OCI-LY7 (cell line): Measurements from ENCODE around the gene BACH2. TPM values are rescaled to one million over a fixed set of nuclear protein-coding genes. Genes with fewer than 3 reads are reported as not detected.
A peak's percentile ranks its signal among the peaks of the same experiment; 100 is the strongest.

ENCODE experiments used
- BruUV-seq: library from RNA; stranded (reverse); fragments of 400-500 nt; replicated peaks from 2 replicates; lab custom pipeline; 2021; lab: Mats Ljungman, UMichigan
- CTCF ChIA-PET: fragments of 300-600 bp; sonication (Branson Sonifier 250); formaldehyde crosslinking; loops from one replicate; lab custom pipeline; 2022; ENCODE audit warnings: antibody characterized with exemption; ENCODE audit not compliant: unreplicated experiment; lab: Charles Lee
- POLR2A ChIA-PET: fragments of 300-600 bp; sonication (Branson Sonifier 250); formaldehyde crosslinking; loops from one replicate; lab custom pipeline; 2022; ENCODE audit warnings: antibody characterized with exemption; lab: Charles Lee
- DNase-seq: peaks from one replicate; pipeline ENCODE4 v3.0.0-alpha.2; 2015; ENCODE audit warnings: low spot score
- H2AFZ ChIP-seq: fragments of 200-600 bp; sonication (generic), shearing (Covaris generic); 2 replicates; pipeline ENCODE4 v1.6.1; 2014; ENCODE audit warnings: mild to moderate bottlenecking, antibody characterized with exemption, low read length, moderate library complexity
- H3K27ac ChIP-seq: fragments of 200-600 bp; sonication (generic); 2 replicates; pipeline ENCODE4 v1.5.1; 2014; ENCODE audit warnings: mixed run types, low read depth, mild to moderate bottlenecking, moderate library complexity, low read length, inconsistent platforms; ENCODE audit not compliant: poor library complexity, severe bottlenecking
- H3K36me3 ChIP-seq: fragments of 200-600 bp; sonication (generic); 2 replicates; pipeline ENCODE4 v1.6.1; 2014; ENCODE audit warnings: mild to moderate bottlenecking, antibody characterized with exemption, low read length, moderate library complexity, mixed read lengths; ENCODE audit not compliant: insufficient read depth
- H3K4me1 ChIP-seq: fragments of 200-600 bp; sonication (generic); 2 replicates; pipeline ENCODE4 v1.5.1; 2014; ENCODE audit warnings: mild to moderate bottlenecking, low read length; ENCODE audit not compliant: insufficient read depth, poor library complexity, severe bottlenecking
- H3K4me2 ChIP-seq: fragments of 200-600 bp; sonication (generic); 2 replicates; pipeline ENCODE4 v1.6.1; 2014; ENCODE audit warnings: mild to moderate bottlenecking, low read length
- H3K4me3 ChIP-seq: fragments of 200-600 bp; sonication (generic); 2 replicates; pipeline ENCODE4 v1.5.1; 2014; ENCODE audit warnings: mild to moderate bottlenecking, low read depth, low read length; ENCODE audit not compliant: poor library complexity, severe bottlenecking
- H3K79me2 ChIP-seq: fragments of 200-600 bp; sonication (generic); 2 replicates; pipeline ENCODE4 v1.6.1; 2016; ENCODE audit warnings: low read depth, mild to moderate bottlenecking, low read length, moderate library complexity, mixed read lengths; ENCODE audit not compliant: insufficient read depth
- H3K9me2 ChIP-seq: fragments of 200-600 bp; sonication (generic); 2 replicates; pipeline ENCODE4 v1.6.1; 2016; ENCODE audit warnings: mild to moderate bottlenecking, low read length, mixed read lengths; ENCODE audit not compliant: insufficient read depth
- H3K9me3 ChIP-seq: fragments of 200-600 bp; sonication (generic); 2 replicates; pipeline ENCODE4 v1.6.1; 2014; ENCODE audit warnings: mild to moderate bottlenecking, mixed run types, low read length, mixed read lengths
- H4K20me1 ChIP-seq: fragments of 200-600 bp; sonication (generic); 2 replicates; pipeline ENCODE4 v1.6.1; 2014; ENCODE audit warnings: mild to moderate bottlenecking, antibody characterized with exemption, low read length, moderate library complexity, mixed read lengths; ENCODE audit not compliant: insufficient read depth
- CTCF ChIP-seq: fragments of 200-600 bp; sonication (generic); conservative IDR thresholded peaks from 2 replicates; pipeline ENCODE4 v1.5.1; 2014; ENCODE audit warnings: mild to moderate bottlenecking, antibody characterized with exemption, low read length, moderate library complexity, mixed read lengths
- EZH2phosphoT487 ChIP-seq: fragments of 200-600 bp; sonication (generic); IDR thresholded peaks from 2 replicates; pipeline ENCODE4 v1.6.1; 2018; ENCODE audit warnings: low read depth, borderline replicate concordance, mild to moderate bottlenecking, mixed run types, antibody characterized with exemption, low read length, moderate library complexity, mixed read lengths
- intact Hi-C: fragments of 100-400 bp; cut with micrococcal nuclease; formaldehyde crosslinking; loops from one replicate; pipeline ENCODE4 v1.10.0; 2022; ENCODE audit not compliant: unreplicated experiment
- total RNA-seq, 2 experiments: library from RNA; depleted of rRNA in 1 of 2; stranded (reverse); fragments of >200 nt in 1 of 2; shearing (Covaris generic) in 1 of 2; gene quantifications; 2 replicates each; pipeline ENCODE4 v1.2.3, GENCODE V29; 2014 to 2022

Gene BACH2
- total RNA-seq, 2 experiments from 2014 or later = 92.0 to 163 TPM

- Histone ChIP-seq H2AFZ (no peak overlapping the region), H3K4me2 (peak overlapping the region; percentile 34), H4K20me1 (peaks cover 18% of the 10 kb centered on the region; the same call in 1 of the 2 replicates), H3K27ac (peak overlapping the region; percentile 12), H3K36me3 (peaks cover 98% of the 10 kb centered on the region), H3K9me3 (peaks cover 17% of the 10 kb centered on the region; the same call in 1 of the 2 replicates), H3K4me3 (peak overlapping the region; percentile 1), H3K9me2 (no peaks in the 10 kb centered on the region), H3K79me2 (peaks cover 100% of the 10 kb centered on the region), H3K4me1 (peaks cover 49% of the 10 kb centered on the region)
- intact Hi-C loops = no loop called here
- no TSS peak for BruUV-seq
- no peak for DNase-seq
- CTCF ChIA-PET = interaction anchor here (0.5 kb wide), 1 partner anchor 14 kb away, joined by 3 read pairs; no protein-coding TSS in a partner anchor
- POLR2A ChIA-PET = interaction anchor here (1.0 to 1.8 kb wide), 3 partner anchors 18 to 108 kb away, joined by 3 to 6 read pairs (median 3); no protein-coding TSS in a partner anchor
- TF ChIP-seq EZH2phosphoT487 (no peak), CTCF (no peak)
These were observed 29.6 kb downstream of the BACH2 start for GRCh38 chr6:90266905-90267621.

GRCh38 chr6:90264561-90264960, 32.1 kb downstream of the BACH2 start:
- H3K9me2 ChIP-seq = no peaks in the 10 kb centered on the region
- H3K9me3 ChIP-seq = no peaks in the 10 kb centered on the region
- no TSS peak for BruUV-seq
- H3K27ac ChIP-seq = no peak overlapping the region
- peaks cover 18% of the 10 kb centered on the region; the same call in 1 of the 2 replicates for H4K20me1 ChIP-seq
- H3K4me1 ChIP-seq = peaks cover 37% of the 10 kb centered on the region
- peaks cover 100% of the 10 kb centered on the region for H3K79me2 ChIP-seq
- H3K4me3 ChIP-seq = no peak overlapping the region
- ChIA-PET CTCF (interaction anchor here (1.2 kb wide), 1 partner anchor 9 kb away, joined by 3 read pairs; no protein-coding TSS in a partner anchor), POLR2A (interaction anchor here (0.7 to 1.8 kb wide), 2 partner anchors 10 to 159 kb away, joined by 3 to 9 read pairs; no protein-coding TSS in a partner anchor)
- H3K36me3 ChIP-seq = peaks cover 98% of the 10 kb centered on the region
- TF ChIP-seq CTCF = no peak
- no peak overlapping the region for H2AFZ ChIP-seq
- intact Hi-C loops = no loop called here
- no peak for DNase-seq
- H3K4me2 ChIP-seq = no peak overlapping the region

GRCh38 chr6:90263633-90264032, 33.0 kb downstream of the BACH2 start:
- H3K4me3 ChIP-seq = no peak overlapping the region
- H3K4me1 ChIP-seq = peaks cover 28% of the 10 kb centered on the region
- H3K79me2 ChIP-seq = peaks cover 100% of the 10 kb centered on the region
- no peak for DNase-seq
- H3K9me2 ChIP-seq = no peaks in the 10 kb centered on the region
- no peak overlapping the region for H2AFZ ChIP-seq
- no peak overlapping the region for H3K27ac ChIP-seq
- H3K9me3 ChIP-seq = 0 out of 2 replicates have a peak, but pooled peaks cover 5% of the 10 kb centered on the region
- intact Hi-C loops = no loop called here
- BruUV-seq = no TSS peak
- TF ChIP-seq EZH2phosphoT487 (no peak), CTCF (no peak)
- H3K36me3 ChIP-seq = peaks cover 98% of the 10 kb centered on the region
- H3K4me2 ChIP-seq = no peak overlapping the region
- ChIA-PET POLR2A (interaction anchor here (0.6 to 1.8 kb wide), 5 partner anchors 9 to 41 kb away, joined by 3 to 12 read pairs (median 3); no protein-coding TSS in a partner anchor), CTCF (interaction anchor here (1.2 kb wide), 1 partner anchor 10 kb away, joined by 3 read pairs; no protein-coding TSS in a partner anchor)
- H4K20me1 ChIP-seq = peaks cover 18% of the 10 kb centered on the region; the same call in 1 of the 2 replicates
